PC-9 (cell line): ENCODE data around the gene FASLG. TPM values are rescaled to one million over a fixed set of nuclear protein-coding genes. Genes with fewer than 3 reads are reported as not detected.

Source experiments
- BruUV-seq: library from RNA; stranded (reverse); fragments of 400-500 nt; replicated peaks from 2 replicates; lab custom pipeline; 2021; lab: Mats Ljungman, UMichigan
- CTCF ChIA-PET: fragments of 300-600 bp; sonication (Branson Sonifier 250); formaldehyde crosslinking; loops from one replicate; lab custom pipeline; 2022; ENCODE audit warnings: antibody characterized with exemption; lab: Charles Lee
- POLR2A ChIA-PET: fragments of 300-600 bp; sonication (Branson Sonifier 250); formaldehyde crosslinking; loops from one replicate; lab custom pipeline; 2022; ENCODE audit warnings: antibody characterized with exemption; ENCODE audit not compliant: unreplicated experiment; lab: Charles Lee
- DNase-seq, 2 experiments: peaks; one replicate each; pipeline versions ENCODE4 v3.0.0 to v3.0.0-alpha.2; 2015 to 2022; ENCODE audit warnings: mixed read lengths in 1 of 2
- H2AFZ ChIP-seq: fragments of 200-600 bp; sonication (generic); 2 replicates; pipeline ENCODE4 v1.8.1; 2017; ENCODE audit warnings: antibody characterized with exemption
- H3F3A ChIP-seq: fragments of 200-600 bp; sonication (generic); 2 replicates; pipeline ENCODE4 v1.8.1; 2017; ENCODE audit warnings: antibody characterized with exemption, mild to moderate bottlenecking, low read depth; ENCODE audit not compliant: insufficient read depth
- H3K27ac ChIP-seq: fragments of 200-600 bp; sonication (generic); 2 replicates; pipeline ENCODE4 v1.6.1; 2016; ENCODE audit warnings: mixed run types
- H3K27me3 ChIP-seq: fragments of 200-600 bp; sonication (generic); 2 replicates; pipeline ENCODE4 v1.6.1; 2016; ENCODE audit warnings: low read depth, mixed run types; ENCODE audit not compliant: insufficient read depth
- H3K36me3 ChIP-seq: fragments of 200-600 bp; sonication (generic); 2 replicates; pipeline ENCODE4 v1.6.1; 2016; ENCODE audit warnings: low read depth, mixed run types
- H3K4me1 ChIP-seq: fragments of 200-600 bp; sonication (generic); replicated peaks from 2 replicates; pipeline ENCODE4 v1.6.1; 2016; ENCODE audit warnings: mixed run types; ENCODE audit not compliant: insufficient read depth
- H3K4me2 ChIP-seq: fragments of 200-600 bp; sonication (generic); 2 replicates; pipeline ENCODE4 v1.6.1; 2017; ENCODE audit warnings: mixed run types
- H3K4me3 ChIP-seq: fragments of 200-600 bp; sonication (generic); 2 replicates; pipeline ENCODE4 v1.6.1; 2016; ENCODE audit warnings: mixed run types
- H3K79me2 ChIP-seq: fragments of 200-600 bp; sonication (generic); 2 replicates; pipeline ENCODE4 v1.6.1; 2017; ENCODE audit warnings: low read depth, mixed run types
- H3K9me2 ChIP-seq: fragments of 200-600 bp; sonication (generic); 2 replicates; pipeline ENCODE4 v1.8.1; 2017; ENCODE audit warnings: mild to moderate bottlenecking; ENCODE audit not compliant: insufficient read depth
- H3K9me3 ChIP-seq: fragments of 200-600 bp; sonication (generic); 2 replicates; pipeline ENCODE4 v1.8.1; 2016; ENCODE audit warnings: low read depth; ENCODE audit not compliant: insufficient read depth
- H4K20me1 ChIP-seq: fragments of 200-600 bp; sonication (generic); 2 replicates; pipeline ENCODE4 v1.8.1; 2017; ENCODE audit not compliant: insufficient read depth
- CTCF ChIP-seq: fragments of 200-600 bp; sonication (generic); conservative IDR thresholded peaks from 2 replicates; pipeline ENCODE4 v1.6.1; 2017; ENCODE audit warnings: mixed run types, antibody characterized with exemption, mild to moderate bottlenecking, moderate library complexity
- EZH2 ChIP-seq: fragments of 200-600 bp; sonication (generic); IDR thresholded peaks from 2 replicates; pipeline ENCODE4 v1.8.0; 2017; ENCODE audit warnings: antibody characterized with exemption, low read depth
- intact Hi-C: fragments of 100-400 bp; cut with micrococcal nuclease; formaldehyde crosslinking; loops from one replicate; pipeline ENCODE4 v1.10.0; 2022; ENCODE audit not compliant: unreplicated experiment
- total RNA-seq: library from RNA; stranded (reverse); gene quantifications from 2 replicates; pipeline ENCODE4 v1.2.3, GENCODE V29; 2021

Gene FASLG
- total RNA-seq, 1 experiment from 2014 or later, result not detected

GRCh38 chr1:172674831-172675613 lies 16.1 kb downstream of the FASLG start:
- no peak overlapping the region for H3K4me3 ChIP-seq
- no peaks in the 10 kb centered on the region for H3K9me2 ChIP-seq
- no peaks in the 10 kb centered on the region for H3K36me3 ChIP-seq
- peaks cover 11% of the 10 kb centered on the region; the same call in 1 of the 2 replicates for H3K4me1 ChIP-seq
- no peak for TF ChIP-seq EZH2
- no peak for TF ChIP-seq CTCF
- CTCF ChIA-PET, result interaction anchor here (0.7 kb wide), 1 partner anchor 177 kb away, joined by 34 read pairs; no protein-coding TSS in a partner anchor
- 0 out of 2 replicates have a peak overlapping the region, but pooled peaks have one; percentile 32 for H2AFZ ChIP-seq
- H3F3A ChIP-seq, result no peaks in the 10 kb centered on the region
- no peaks in the 10 kb centered on the region for H3K27me3 ChIP-seq
- no peak for DNase-seq
- H3K4me2 ChIP-seq, result no peak overlapping the region
- H3K79me2 ChIP-seq, result no peaks in the 10 kb centered on the region
- no TSS peak for BruUV-seq
- no peaks in the 10 kb centered on the region for H3K9me3 ChIP-seq
- no peaks in the 10 kb centered on the region for H4K20me1 ChIP-seq
- POLR2A ChIA-PET, result no interaction called here
- no peak overlapping the region for H3K27ac ChIP-seq
- intact Hi-C loops, result no loop called here

GRCh38 chr1:172679000-172679772 lies 20.3 kb downstream of the FASLG start:
- H3K9me3 ChIP-seq, result no peaks in the 10 kb centered on the region
- H3K79me2 ChIP-seq, result no peaks in the 10 kb centered on the region
- H3F3A ChIP-seq, result no peaks in the 10 kb centered on the region
- no peak for TF ChIP-seq EZH2
- no peak for TF ChIP-seq CTCF
- intact Hi-C loops, result no loop called here
- no peak overlapping the region for H3K27ac ChIP-seq
- CTCF ChIA-PET, result no interaction called here
- H4K20me1 ChIP-seq, result no peaks in the 10 kb centered on the region
- no peaks in the 10 kb centered on the region for H3K36me3 ChIP-seq
- no TSS peak for BruUV-seq
- H3K4me2 ChIP-seq, result no peak overlapping the region
- no peaks in the 10 kb centered on the region for H3K9me2 ChIP-seq
- DNase-seq, result no peak
- POLR2A ChIA-PET, result no interaction called here
- H2AFZ ChIP-seq, result no peak overlapping the region
- H3K4me1 ChIP-seq, result no peaks in the 10 kb centered on the region
- H3K4me3 ChIP-seq, result no peak overlapping the region
- no peaks in the 10 kb centered on the region for H3K27me3 ChIP-seq

- Histone ChIP-seq H3K79me2 (no peaks in the 10 kb centered on the region), H3K9me3 (no peaks in the 10 kb centered on the region), H4K20me1 (no peaks in the 10 kb centered on the region), H3K4me2 (no peak overlapping the region), H3K27ac (no peak overlapping the region), H2AFZ (no peak overlapping the region), H3K27me3 (no peaks in the 10 kb centered on the region), H3K9me2 (no peaks in the 10 kb centered on the region), H3K4me3 (no peak overlapping the region), H3K36me3 (no peaks in the 10 kb centered on the region), H3K4me1 (no peaks in the 10 kb centered on the region), H3F3A (no peaks in the 10 kb centered on the region)
- DNase-seq, result no peak
- intact Hi-C loops, result no loop called here
- POLR2A ChIA-PET, result no interaction called here
- TF ChIP-seq CTCF, result no peak
- no peak for TF ChIP-seq EZH2
- CTCF ChIA-PET, result no interaction called here
- no TSS peak for BruUV-seq
Observed at GRCh38 chr1:172680244-172680643, 21.3 kb downstream of the FASLG start.
